Caco-2 (cell line): ENCODE results near the gene HOXC9. TPM values are rescaled to one million over a fixed set of nuclear protein-coding genes. Genes with fewer than 3 reads are reported as not detected.

Experiments used
- BruUV-seq: library from RNA; stranded (reverse); fragments of 400-500 nt; replicated peaks from 2 replicates; lab custom pipeline; 2021; lab: Mats Ljungman, UMichigan
- CTCF ChIA-PET: fragments of 300-600 bp; sonication (Branson Sonifier 250); formaldehyde crosslinking; loops from one replicate; lab custom pipeline; 2022; ENCODE audit warnings: antibody characterized with exemption; lab: Charles Lee
- POLR2A ChIA-PET: fragments of 300-600 bp; sonication (Branson Sonifier 250); formaldehyde crosslinking; loops from one replicate; lab custom pipeline; 2022; ENCODE audit warnings: antibody characterized with exemption; lab: Charles Lee
- DNase-seq, 2 experiments: peaks; one replicate each; pipeline versions ENCODE4 v3.0.0 to v3.0.0-alpha.2; 2020 to 2022
- H3K27me3 ChIP-seq: replicated peaks from 2 replicates; pipeline ENCODE4 v1.6.0; 2011; ENCODE audit warnings: low read length; ENCODE audit not compliant: control insufficient read depth, insufficient read depth
- H3K36me3 ChIP-seq: 2 replicates; pipeline ENCODE4 v1.5.1; 2011; ENCODE audit warnings: low read length; ENCODE audit not compliant: control insufficient read depth, insufficient read depth
- H3K4me1 ChIP-seq: fragments of 250-450 bp; sonication (Bioruptor Pico); 2 replicates; pipeline ENCODE4 v1.5.1; 2020; ENCODE audit warnings: mild to moderate bottlenecking
- H3K4me3 ChIP-seq: 2 replicates; pipeline ENCODE4 v1.5.1; 2011; ENCODE audit warnings: low read depth, mild to moderate bottlenecking, control low read depth, low read length
- H3K9me3 ChIP-seq: fragments of 250-450 bp; sonication (Bioruptor Pico); 2 replicates; pipeline ENCODE4 v1.5.1; 2020; ENCODE audit warnings: mild to moderate bottlenecking, moderate library complexity
- H3K27ac Mint-ChIP-seq: one replicate; pipeline ENCODE4 v1.8.0; 2022; ENCODE audit warnings: mixed read lengths; ENCODE audit not compliant: unreplicated experiment
- H3K27me3 Mint-ChIP-seq: one replicate; pipeline ENCODE4 v1.8.0; 2022; ENCODE audit warnings: mixed read lengths; ENCODE audit not compliant: insufficient read depth, unreplicated experiment
- H3K36me3 Mint-ChIP-seq: one replicate; pipeline ENCODE4 v1.8.0; 2022; ENCODE audit warnings: mild to moderate bottlenecking, mixed read lengths; ENCODE audit not compliant: insufficient read depth, unreplicated experiment
- H3K4me1 Mint-ChIP-seq: one replicate; pipeline ENCODE4 v1.8.0; 2022; ENCODE audit warnings: low read depth, mixed read lengths; ENCODE audit not compliant: unreplicated experiment
- H3K4me3 Mint-ChIP-seq: one replicate; pipeline ENCODE4 v1.8.0; 2022; ENCODE audit warnings: mild to moderate bottlenecking, moderate library complexity, mixed read lengths; ENCODE audit not compliant: unreplicated experiment
- H3K9me3 Mint-ChIP-seq: one replicate; pipeline ENCODE4 v1.8.0; 2022; ENCODE audit warnings: mixed read lengths; ENCODE audit not compliant: unreplicated experiment
- intact Hi-C: fragments of 100-400 bp; cut with micrococcal nuclease; formaldehyde crosslinking; loops from one replicate; pipeline ENCODE4 v1.10.0; 2022; ENCODE audit not compliant: unreplicated experiment
- total RNA-seq: library from RNA; stranded (reverse); gene quantifications from 2 replicates; pipeline ENCODE4 v1.2.3, GENCODE V29; 2022
- TF ChIP-seq, protein P1 (sequence below), 2 experiments: fragments of 200-600 bp in 1 of 2; IDR thresholded peaks; 1 replicate in 1 of 2; 2 replicates in 1 of 2; pipeline versions ENCODE4 v1.5.1 to v1.8.0; 2011 to 2022; ENCODE audit warnings: antibody characterized with exemption in 1 of 2, control low read depth in 1 of 2, inconsistent platforms in 1 of 2, low read depth in 1 of 2, low read length in 1 of 2, mild to moderate bottlenecking in 1 of 2, moderate library complexity in 1 of 2; ENCODE audit not compliant: insufficient read depth in 1 of 2, severe bottlenecking in 1 of 2, unreplicated experiment in 1 of 2

Gene HOXC9
- total RNA-seq, 1 experiment from 2014 or later = 2.9 TPM

DNA sequence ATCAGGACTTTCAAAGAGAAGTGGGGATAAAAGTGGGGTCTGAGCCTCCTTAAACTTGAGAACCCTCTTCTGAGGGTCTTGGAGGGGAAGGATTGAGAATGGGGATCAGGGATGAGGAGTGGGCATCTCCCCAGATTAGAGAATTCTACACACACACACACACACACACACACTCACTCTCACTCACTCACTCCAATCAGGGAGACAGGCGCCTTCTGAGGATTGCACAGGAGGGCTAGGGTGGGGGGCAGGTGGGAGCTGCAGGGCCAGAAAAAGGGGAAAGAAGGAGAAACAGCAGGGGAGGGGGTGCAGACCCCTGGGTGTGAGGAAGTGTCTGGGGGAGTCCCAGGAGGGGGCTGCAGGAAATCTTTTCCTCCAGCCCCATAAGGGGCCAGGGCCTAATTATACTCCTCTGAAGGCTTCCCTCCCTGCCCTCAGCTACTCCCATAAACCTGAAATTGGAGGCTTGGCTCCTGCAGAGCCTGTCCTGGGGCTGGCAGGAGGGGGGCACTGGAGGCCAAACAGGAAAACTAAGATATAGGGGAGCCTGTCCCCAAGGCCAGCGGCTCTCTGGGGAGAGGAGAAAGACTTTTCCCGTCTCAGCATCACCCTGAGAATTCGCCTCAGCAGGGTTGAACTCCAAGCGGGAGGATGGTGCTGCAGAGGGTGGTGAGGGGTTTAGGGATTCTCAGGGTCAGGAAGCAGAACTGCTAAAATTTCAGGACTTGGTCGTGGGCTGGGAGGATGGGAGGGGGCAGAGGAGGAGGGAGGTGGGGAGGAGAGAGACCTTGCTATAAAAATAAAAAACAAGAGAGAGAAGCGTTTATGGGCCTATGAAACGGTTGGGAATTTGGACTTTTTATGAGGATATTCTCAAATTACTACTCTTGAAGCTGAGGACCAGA is 1.6 kb downstream of the HOXC9 start:
- Mint-ChIP-seq H3K36me3 (no peaks in the 10 kb centered on the region), H3K4me3 (no peak overlapping the region), H3K9me3 (no peaks in the 10 kb centered on the region), H3K4me1 (peaks cover 7% of the 10 kb centered on the region), H3K27me3 (no peaks in the 10 kb centered on the region), H3K27ac (no peak overlapping the region)
- no peaks in the 10 kb centered on the region for H3K36me3 ChIP-seq
- ChIA-PET CTCF (interaction anchor here (1.1 kb wide), 1 partner anchor 200 kb away, joined by 3 read pairs; no protein-coding TSS in a partner anchor), POLR2A (no interaction called here)
- H3K9me3 ChIP-seq = no peaks in the 10 kb centered on the region
- no peak overlapping the region for H3K4me3 ChIP-seq
- no TSS peak for BruUV-seq
- no peak for DNase-seq
- H3K27me3 ChIP-seq = no peaks in the 10 kb centered on the region
- intact Hi-C loops = no loop called here
- TF ChIP-seq, protein P1, sequence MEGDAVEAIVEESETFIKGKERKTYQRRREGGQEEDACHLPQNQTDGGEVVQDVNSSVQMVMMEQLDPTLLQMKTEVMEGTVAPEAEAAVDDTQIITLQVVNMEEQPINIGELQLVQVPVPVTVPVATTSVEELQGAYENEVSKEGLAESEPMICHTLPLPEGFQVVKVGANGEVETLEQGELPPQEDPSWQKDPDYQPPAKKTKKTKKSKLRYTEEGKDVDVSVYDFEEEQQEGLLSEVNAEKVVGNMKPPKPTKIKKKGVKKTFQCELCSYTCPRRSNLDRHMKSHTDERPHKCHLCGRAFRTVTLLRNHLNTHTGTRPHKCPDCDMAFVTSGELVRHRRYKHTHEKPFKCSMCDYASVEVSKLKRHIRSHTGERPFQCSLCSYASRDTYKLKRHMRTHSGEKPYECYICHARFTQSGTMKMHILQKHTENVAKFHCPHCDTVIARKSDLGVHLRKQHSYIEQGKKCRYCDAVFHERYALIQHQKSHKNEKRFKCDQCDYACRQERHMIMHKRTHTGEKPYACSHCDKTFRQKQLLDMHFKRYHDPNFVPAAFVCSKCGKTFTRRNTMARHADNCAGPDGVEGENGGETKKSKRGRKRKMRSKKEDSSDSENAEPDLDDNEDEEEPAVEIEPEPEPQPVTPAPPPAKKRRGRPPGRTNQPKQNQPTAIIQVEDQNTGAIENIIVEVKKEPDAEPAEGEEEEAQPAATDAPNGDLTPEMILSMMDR (IDR thresholded peaks at IDR 0.05; ENCODE audit: insufficient read depth in 1 of 2, low read depth in 1 of 2, low read length in 1 of 2, severe bottlenecking in 1 of 2, unreplicated experiment in 1 of 2) = no peak
- peaks cover 12% of the 10 kb centered on the region for H3K4me1 ChIP-seq

DNA sequence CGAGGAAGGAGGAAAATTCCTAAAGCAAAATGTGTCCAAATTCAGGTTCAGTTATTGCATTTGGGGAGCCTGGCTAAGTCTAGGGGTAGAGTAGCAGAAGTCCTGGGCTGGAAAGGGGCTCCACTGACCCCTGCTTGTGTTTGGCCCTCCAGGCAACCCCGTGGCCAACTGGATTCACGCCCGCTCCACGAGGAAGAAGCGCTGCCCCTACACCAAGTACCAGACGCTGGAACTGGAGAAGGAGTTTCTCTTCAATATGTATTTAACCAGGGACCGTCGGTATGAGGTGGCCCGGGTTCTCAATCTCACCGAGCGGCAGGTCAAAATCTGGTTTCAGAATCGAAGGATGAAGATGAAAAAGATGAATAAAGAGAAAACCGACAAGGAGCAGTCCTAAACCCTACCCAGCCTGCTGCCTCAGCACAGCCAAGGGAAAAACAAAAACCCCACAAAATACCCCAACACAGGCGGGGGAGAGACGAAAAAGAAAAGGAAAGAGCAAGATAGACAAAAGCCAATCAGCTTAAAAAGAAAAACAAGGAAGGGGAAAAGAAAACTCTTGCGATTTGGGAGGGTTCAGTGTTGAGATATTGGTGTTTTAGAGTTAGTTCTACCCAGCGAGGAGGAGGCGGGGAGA is 2.4 kb downstream of the HOXC9 start:
- Mint-ChIP-seq H3K27me3 (no peaks in the 10 kb centered on the region), H3K4me1 (peaks cover 7% of the 10 kb centered on the region), H3K9me3 (no peaks in the 10 kb centered on the region), H3K27ac (no peak overlapping the region), H3K36me3 (no peaks in the 10 kb centered on the region), H3K4me3 (no peak overlapping the region)
- POLR2A ChIA-PET = no interaction called here
- TF ChIP-seq, protein P1 (IDR thresholded peaks at IDR 0.05; ENCODE audit: insufficient read depth in 1 of 2, low read depth in 1 of 2, low read length in 1 of 2, severe bottlenecking in 1 of 2, unreplicated experiment in 1 of 2) = no peak
- CTCF ChIA-PET = no interaction called here
- DNase-seq = no peak
- no peaks in the 10 kb centered on the region for H3K36me3 ChIP-seq
- peaks cover 17% of the 10 kb centered on the region for H3K4me1 ChIP-seq
- intact Hi-C loops = no loop called here
- no peaks in the 10 kb centered on the region for H3K27me3 ChIP-seq
- H3K4me3 ChIP-seq = no peak overlapping the region
- no peaks in the 10 kb centered on the region for H3K9me3 ChIP-seq
- no TSS peak for BruUV-seq

DNA sequence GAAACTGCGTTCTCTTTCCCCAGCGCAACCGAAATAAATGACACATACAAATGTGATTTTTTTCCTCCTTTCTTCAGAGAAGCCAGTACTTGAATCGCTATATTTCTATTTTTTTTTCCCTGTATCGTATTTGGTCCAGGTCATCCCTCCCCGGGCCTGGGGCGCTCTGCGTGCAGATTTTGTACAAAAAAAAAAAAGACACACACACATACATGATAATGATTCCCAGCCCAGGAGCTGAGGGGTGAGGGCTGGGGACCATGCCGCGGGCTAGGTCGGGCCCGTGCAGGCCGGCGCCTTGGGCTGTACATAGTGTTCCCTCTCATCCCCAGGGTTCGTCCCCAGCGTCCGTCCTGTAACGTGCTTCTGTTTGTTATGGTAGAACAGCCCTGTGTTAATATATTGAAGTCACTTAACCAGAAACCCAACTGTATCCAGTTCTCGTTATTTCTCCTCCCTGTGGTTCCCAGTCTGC is 3.0 kb downstream of the HOXC9 start:
- Mint-ChIP-seq H3K36me3 (no peaks in the 10 kb centered on the region), H3K4me3 (no peak overlapping the region), H3K27ac (no peak overlapping the region), H3K27me3 (no peaks in the 10 kb centered on the region), H3K4me1 (peaks cover 7% of the 10 kb centered on the region), H3K9me3 (no peaks in the 10 kb centered on the region)
- POLR2A ChIA-PET = no interaction called here
- intact Hi-C loops = no loop called here
- CTCF ChIA-PET = no interaction called here
- H3K27me3 ChIP-seq = no peaks in the 10 kb centered on the region
- no TSS peak for BruUV-seq
- TF ChIP-seq, protein P1 (IDR thresholded peaks at IDR 0.05; ENCODE audit: insufficient read depth in 1 of 2, low read depth in 1 of 2, low read length in 1 of 2, severe bottlenecking in 1 of 2, unreplicated experiment in 1 of 2) = no peak
- H3K4me1 ChIP-seq = peaks cover 23% of the 10 kb centered on the region
- H3K9me3 ChIP-seq = no peaks in the 10 kb centered on the region
- no peak for DNase-seq
- H3K36me3 ChIP-seq = no peaks in the 10 kb centered on the region
- no peak overlapping the region for H3K4me3 ChIP-seq
